Transverse colon (tissue), 4 donors: ENCODE measurements around the gene CD151.

ENCODE experiments used
- CTCF ChIP-seq, 5 experiments: fragments of 200-600 bp in 3 of 5; fragments of 450-650 bp in 2 of 5; sonication (generic) in 3 of 5; IDR thresholded peaks; 1 replicate in 2 of 5; 2 replicates in 3 of 5; pipeline ENCODE4 v1.5.1; 2016 to 2017; ENCODE audit warnings: antibody characterized with exemption in 5 of 5, inconsistent platforms in 3 of 5, mild to moderate bottlenecking in 2 of 5, moderate library complexity in 1 of 5
- EP300 ChIP-seq: sonication (generic); formaldehyde crosslinking; IDR thresholded peaks from one replicate; pipeline ENCODE4 v1.6.1; 2017; ENCODE audit warnings: antibody characterized with exemption, low read depth
- POLR2A ChIP-seq: fragments of 450-650 bp; IDR thresholded peaks from one replicate; pipeline ENCODE4 v1.6.1; 2016; ENCODE audit warnings: antibody characterized with exemption, mild to moderate bottlenecking, moderate library complexity
- POLR2AphosphoS5 ChIP-seq, 3 donors: sonication (generic); formaldehyde crosslinking; IDR thresholded peaks; one replicate each; pipeline ENCODE4 v1.6.1; 2016; ENCODE audit warnings: antibody characterized with exemption in 3 of 3

- TF ChIP-seq CTCF (IDR thresholded peaks at IDR 0.05) (no peak), POLR2AphosphoS5 (IDR thresholded peaks at IDR 0.05) (no peak), POLR2A (no peak), EP300 (no peak)
These were observed 23.6 kb downstream of the CD151 start for GRCh38 chr11:856397-856796.
